Panc1 (cell line): ENCODE results near the gene CANT1.

Source experiments
- CTCF ChIP-seq: fragments of 450-650 bp; IDR thresholded peaks from 2 replicates; pipeline ENCODE4 v1.5.1; 2017; ENCODE audit warnings: mild to moderate bottlenecking
- POLR2AphosphoS5 ChIP-seq: IDR thresholded peaks from 2 replicates; pipeline ENCODE4 v1.6.1; 2012; ENCODE audit warnings: mild to moderate bottlenecking, low read depth, low read length, moderate library complexity
- REST ChIP-seq, 2 experiments: IDR thresholded peaks; 2 replicates each; pipeline ENCODE4 v1.6.1; 2011 to 2012; ENCODE audit warnings: low read depth in 2 of 2, control low read depth in 1 of 2, low read length in 1 of 2, mild to moderate bottlenecking in 1 of 2, moderate library complexity in 1 of 2; ENCODE audit not compliant: insufficient read depth in 1 of 2
- SIN3A ChIP-seq: IDR thresholded peaks from 2 replicates; pipeline ENCODE4 v1.6.1; 2012; ENCODE audit warnings: low read depth, mild to moderate bottlenecking, low read length, moderate library complexity, borderline replicate concordance; ENCODE audit not compliant: insufficient read depth

- TF ChIP-seq CTCF (no peak), REST (IDR thresholded peaks at IDR 0.05; ENCODE audit: insufficient read depth in 1 of 2, low read depth in 2 of 2, low read length in 1 of 2) (no peak), POLR2AphosphoS5 (no peak), SIN3A (no peak)
Measured at GRCh38 chr17:78992542-78993212, 16.9 kb downstream of the CANT1 start.
